ENCODE data around the gene CXCL13.

- TF ChIP-seq, protein P1, sequence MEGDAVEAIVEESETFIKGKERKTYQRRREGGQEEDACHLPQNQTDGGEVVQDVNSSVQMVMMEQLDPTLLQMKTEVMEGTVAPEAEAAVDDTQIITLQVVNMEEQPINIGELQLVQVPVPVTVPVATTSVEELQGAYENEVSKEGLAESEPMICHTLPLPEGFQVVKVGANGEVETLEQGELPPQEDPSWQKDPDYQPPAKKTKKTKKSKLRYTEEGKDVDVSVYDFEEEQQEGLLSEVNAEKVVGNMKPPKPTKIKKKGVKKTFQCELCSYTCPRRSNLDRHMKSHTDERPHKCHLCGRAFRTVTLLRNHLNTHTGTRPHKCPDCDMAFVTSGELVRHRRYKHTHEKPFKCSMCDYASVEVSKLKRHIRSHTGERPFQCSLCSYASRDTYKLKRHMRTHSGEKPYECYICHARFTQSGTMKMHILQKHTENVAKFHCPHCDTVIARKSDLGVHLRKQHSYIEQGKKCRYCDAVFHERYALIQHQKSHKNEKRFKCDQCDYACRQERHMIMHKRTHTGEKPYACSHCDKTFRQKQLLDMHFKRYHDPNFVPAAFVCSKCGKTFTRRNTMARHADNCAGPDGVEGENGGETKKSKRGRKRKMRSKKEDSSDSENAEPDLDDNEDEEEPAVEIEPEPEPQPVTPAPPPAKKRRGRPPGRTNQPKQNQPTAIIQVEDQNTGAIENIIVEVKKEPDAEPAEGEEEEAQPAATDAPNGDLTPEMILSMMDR (conservative IDR thresholded peaks at IDR 0.05 in 1 of 2, IDR thresholded peaks at IDR 0.05 in 1 of 2; ENCODE audit: extremely low read depth in 1 of 2, insufficient read depth in 1 of 2, low read depth in 1 of 2, low read length in 2 of 2) = no peak
- no peak for TF ChIP-seq EZH2 (IDR thresholded peaks at IDR 0.05; ENCODE audit: borderline replicate concordance, low read length)
These were observed 38.1 kb upstream of the CXCL13 start for GRCh38 chr4:77567549-77567948.
